Uterus (tissue), 4 donors: Measurements from ENCODE around the gene PRTFDC1. TPM values are rescaled to one million over a fixed set of nuclear protein-coding genes. Genes with fewer than 3 reads are reported as not detected.
"Not testable (repeated sequence)": the region's sequence is repeated elsewhere in the genome, so short reads cannot be mapped to it uniquely, and the experiment has no call there.

ENCODE experiments used
- DNase-seq, 2 donors: peaks; one replicate each; pipeline ENCODE4 v3.0.0-alpha.2; 2019 to 2020
- H3K27ac ChIP-seq, 2 donors: fragments of 200-600 bp; sonication (generic); 1 replicate in 1 of 2; 2 replicates in 1 of 2; pipeline ENCODE4 v1.5.1; 2016 to 2018
- H3K27me3 ChIP-seq, 2 donors: fragments of 200-600 bp; sonication (generic); one replicate each; pipeline ENCODE4 v1.5.1; 2018 to 2019; ENCODE audit warnings: control low read depth in 1 of 2
- H3K36me3 ChIP-seq, 2 donors: fragments of 200-600 bp; sonication (generic); one replicate each; pipeline ENCODE4 v1.5.1; 2019; ENCODE audit warnings: control low read depth in 1 of 2
- H3K4me1 ChIP-seq, 2 donors: fragments of 200-600 bp; sonication (generic); one replicate each; pipeline ENCODE4 v1.5.1; 2018 to 2019; ENCODE audit warnings: control low read depth in 1 of 2
- H3K4me3 ChIP-seq, 2 donors: fragments of 200-600 bp; sonication (generic); 1 replicate in 1 of 2; 2 replicates in 1 of 2; pipeline ENCODE4 v1.5.1; 2018 to 2019; ENCODE audit warnings: mild to moderate bottlenecking in 1 of 2
- H3K9me3 ChIP-seq, 2 donors: fragments of 200-600 bp; sonication (generic); one replicate each; pipeline ENCODE4 v1.5.1; 2019; ENCODE audit warnings: control low read depth in 1 of 2
- CTCF ChIP-seq, 4 experiments: fragments of 200-600 bp in 2 of 4; fragments of 450-650 bp in 2 of 4; sonication (generic) in 2 of 4; IDR thresholded peaks; one replicate each; pipeline ENCODE4 v1.5.1; 2016 to 2019; ENCODE audit warnings: antibody characterized with exemption in 4 of 4, mild to moderate bottlenecking in 2 of 4, moderate library complexity in 1 of 4
- POLR2A ChIP-seq, 2 donors: fragments of 450-650 bp; IDR thresholded peaks; one replicate each; pipeline ENCODE4 v1.6.1; 2016; ENCODE audit warnings: antibody characterized with exemption in 2 of 2, mild to moderate bottlenecking in 1 of 2, moderate library complexity in 1 of 2
- intact Hi-C: fragments of 100-400 bp; cut with DNase I; formaldehyde crosslinking; loops from one replicate; pipeline ENCODE4 v1.15.1; 2023; ENCODE audit warnings: low total_unique reads
- total RNA-seq, 4 donors: library from RNA; depleted of rRNA in 3 of 4; stranded (reverse); fragments of >200 nt in 3 of 4; gene quantifications; one replicate each; pipeline versions ENCODE4 v1.1.0 to v1.2.4, GENCODE V29; 2014 to 2023
- donor health status: DM: yes; HTN: yes; CAD: no.

Gene PRTFDC1
- total RNA-seq, 4 donors from 2014 or later = 1.3 to 38.7 (median 20.3) TPM

GRCh38 chr10:24959382-24959730 is 7.0 kb upstream of the PRTFDC1 start:
- no peaks in the 10 kb centered on the region for H3K9me3 ChIP-seq
- peak overlapping the region; percentile 65 to 81 for H3K27ac ChIP-seq
- no peaks in the 10 kb centered on the region for H3K27me3 ChIP-seq
- intact Hi-C loops = loop anchor here (10.0 kb wide), 1 partner anchor 235 kb away; the partner anchor contains the start of gene ARHGAP21
- DNase-seq = no peak
- no peak overlapping the region for H3K4me3 ChIP-seq
- H3K36me3 ChIP-seq = no peaks in the 10 kb centered on the region
- H3K4me1 ChIP-seq = no peaks in the 10 kb centered on the region
- no peak for TF ChIP-seq POLR2A (IDR thresholded peaks at IDR 0.05)
- TF ChIP-seq CTCF (IDR thresholded peaks at IDR 0.05) = no peak

GRCh38 chr10:24958721-24959381 is 6.4 kb upstream of the PRTFDC1 start:
- intact Hi-C loops = loop anchor here (10.0 kb wide), 1 partner anchor 234 kb away; the partner anchor contains the start of gene ARHGAP21
- H3K4me3 ChIP-seq = peak overlapping the region in 1 of 2 donors; percentile 7
- peak overlapping the region; percentile 65 to 81 for H3K27ac ChIP-seq
- H3K4me1 ChIP-seq = no peaks in the 10 kb centered on the region
- peak; percentile 73 to 82 for DNase-seq
- H3K36me3 ChIP-seq = no peaks in the 10 kb centered on the region
- H3K27me3 ChIP-seq = no peaks in the 10 kb centered on the region
- H3K9me3 ChIP-seq = no peaks in the 10 kb centered on the region
- no peak for TF ChIP-seq POLR2A (IDR thresholded peaks at IDR 0.05)
- TF ChIP-seq CTCF (IDR thresholded peaks at IDR 0.05) = no peak

- intact Hi-C loops = loop anchor here (10.0 kb wide), 1 partner anchor 233 kb away; the partner anchor contains the start of gene ARHGAP21
- H3K4me3 ChIP-seq = no peak overlapping the region
- no peaks in the 10 kb centered on the region for H3K36me3 ChIP-seq
- H3K9me3 ChIP-seq = no peaks in the 10 kb centered on the region
- TF ChIP-seq POLR2A (IDR thresholded peaks at IDR 0.05) = no peak
- no peak for TF ChIP-seq CTCF (IDR thresholded peaks at IDR 0.05)
- no peaks in the 10 kb centered on the region for H3K27me3 ChIP-seq
- no peak for DNase-seq
- peak overlapping the region; percentile 65 to 81 for H3K27ac ChIP-seq
- H3K4me1 ChIP-seq = no peaks in the 10 kb centered on the region
These were observed 5.8 kb upstream of the PRTFDC1 start for GRCh38 chr10:24958091-24958720.

- H3K27me3 ChIP-seq, H3K9me3 ChIP-seq, DNase-seq, H3K4me3 ChIP-seq, H3K36me3 ChIP-seq, H3K4me1 ChIP-seq: not testable (repeated sequence)
- intact Hi-C loops = loop anchor here (10.0 kb wide), 1 partner anchor 233 kb away; the partner anchor contains the start of gene ARHGAP21
- peak overlapping the region; percentile 65 to 81 for H3K27ac ChIP-seq
These were observed 5.2 kb upstream of the PRTFDC1 start for GRCh38 chr10:24957624-24958051.

- Histone ChIP-seq H3K4me1 (no peaks in the 10 kb centered on the region), H3K36me3 (no peaks in the 10 kb centered on the region), H3K4me3 (peak overlapping the region in 1 of 2 donors; percentile 66), H3K27ac (peak overlapping the region; percentile 92 to 95), H3K9me3 (no peaks in the 10 kb centered on the region), H3K27me3 (no peaks in the 10 kb centered on the region)
- TF ChIP-seq POLR2A (IDR thresholded peaks at IDR 0.05) (no peak), CTCF (IDR thresholded peaks at IDR 0.05) (no peak)
- DNase-seq = no peak
- intact Hi-C loops = loop anchor here (10.0 kb wide), 1 partner anchor 229 kb away; the partner anchor contains the start of gene ARHGAP21
These were observed 1.3 kb upstream of the PRTFDC1 start for GRCh38 chr10:24953675-24954074.
